ENCODE results near the gene ASNS.
"Not testable (repeated sequence)": the region's sequence is repeated elsewhere in the genome, so short reads cannot be mapped to it uniquely, and the experiment has no call there.

ASNS gene

GRCh38 chr7:97872025-97872669, at the start of gene ASNS:
TSS of gene ASNS (minus strand) at chr7:97872408. CDS start at chr7:97869156, 3,252 bp downstream.
- DNase-seq (ENCODE audit: insufficient read length, low spot score) (peak; percentile 59), FAIRE-seq (no peak)

- not testable (repeated sequence) for FAIRE-seq; DNase-seq (ENCODE audit: insufficient read length, low spot score)
Measured at GRCh38 chr7:97921254-97921653, 49.0 kb upstream of the ASNS start.

- not testable (repeated sequence) for FAIRE-seq; DNase-seq (ENCODE audit: insufficient read length, low spot score)
Measured at GRCh38 chr7:97915267-97915666, 43.1 kb upstream of the ASNS start.

- DNase-seq (ENCODE audit: insufficient read length, low spot score); FAIRE-seq: not testable (repeated sequence)
Measured at GRCh38 chr7:97912294-97912693, 40.1 kb upstream of the ASNS start.

- not testable (repeated sequence) for DNase-seq (ENCODE audit: insufficient read length, low spot score); FAIRE-seq
Measured at GRCh38 chr7:97896893-97897292, 24.7 kb upstream of the ASNS start.

GRCh38 chr7:97891721-97892120, 19.5 kb upstream of the ASNS start:
- not testable (repeated sequence) for DNase-seq (ENCODE audit: insufficient read length, low spot score); FAIRE-seq

- DNase-seq (ENCODE audit: insufficient read length, low spot score); FAIRE-seq: not testable (repeated sequence)
Measured at GRCh38 chr7:97879527-97879926, 7.3 kb upstream of the ASNS start.

- FAIRE-seq: not testable (repeated sequence)
Measured at GRCh38 chr7:97874894-97875293, 2.7 kb upstream of the ASNS start.

GRCh38 chr7:97873606-97874005, 1.4 kb upstream of the ASNS start:
- FAIRE-seq (no peak), DNase-seq (ENCODE audit: insufficient read length, low spot score) (no peak)

More at GRCh38 chr7:97874894-97875293, 2.7 kb upstream of the ASNS start:
- DNase-seq (ENCODE audit: insufficient read length, low spot score): not testable (repeated sequence)

- no peak for FAIRE-seq
- DNase-seq (ENCODE audit: insufficient read length, low spot score): no peak
Measured at GRCh38 chr7:97871659-97872024, 566 bp downstream of the ASNS start.

- no peak for DNase-seq (ENCODE audit: insufficient read length, low spot score)
- FAIRE-seq: no peak
Measured at GRCh38 chr7:97868788-97869187, 3.4 kb downstream of the ASNS start.

GRCh38 chr7:97868314-97868713, 3.9 kb downstream of the ASNS start:
- no peak for DNase-seq (ENCODE audit: insufficient read length, low spot score)
- FAIRE-seq: no peak

- DNase-seq (ENCODE audit: insufficient read length, low spot score) (no peak), FAIRE-seq (no peak)
Measured at GRCh38 chr7:97865104-97865503, 7.1 kb downstream of the ASNS start.

GRCh38 chr7:97859606-97860204, 12.5 kb downstream of the ASNS start:
- no peak for FAIRE-seq
- no peak for DNase-seq (ENCODE audit: insufficient read length, low spot score)

- DNase-seq (ENCODE audit: insufficient read length, low spot score) (no peak), FAIRE-seq (no peak)
Measured at GRCh38 chr7:97858221-97858620, 14.0 kb downstream of the ASNS start.

GRCh38 chr7:97857544-97857943, 14.7 kb downstream of the ASNS start:
- FAIRE-seq: no peak
- DNase-seq (ENCODE audit: insufficient read length, low spot score): no peak

GRCh38 chr7:97851683-97852082, 20.5 kb downstream of the ASNS start:
- FAIRE-seq (no peak), DNase-seq (ENCODE audit: insufficient read length, low spot score) (no peak)

GRCh38 chr7:97850262-97851031, 21.8 kb downstream of the ASNS start:
- FAIRE-seq; DNase-seq (ENCODE audit: insufficient read length, low spot score): not testable (repeated sequence)

- FAIRE-seq (no peak), DNase-seq (ENCODE audit: insufficient read length, low spot score) (no peak)
Measured at GRCh38 chr7:97847791-97848190, 24.4 kb downstream of the ASNS start.

GRCh38 chr7:97846945-97847344, 25.3 kb downstream of the ASNS start:
- DNase-seq (ENCODE audit: insufficient read length, low spot score): no peak
- no peak for FAIRE-seq

- FAIRE-seq (no peak), DNase-seq (ENCODE audit: insufficient read length, low spot score) (no peak)
Measured at GRCh38 chr7:97845622-97846203, 26.5 kb downstream of the ASNS start.
